ENCODE measurements around the gene RAB44. TPM values are rescaled to one million over a fixed set of nuclear protein-coding genes. Genes with fewer than 3 reads are reported as not detected.

The RAB44 gene
- total and polyA plus RNA-seq, 2 of the 13 experiments (the other 11 are each of a cell fraction or from before 2014, with no cell fraction given): not detected

- TF ChIP-seq ZNF878 (CRISPR knock-in tag; IDR thresholded peaks at IDR 0.05): peak; percentile 98
- no peak; the same call in 1 of the 2 replicates for TF ChIP-seq PAF1 (CRISPR knock-in tag; IDR thresholded peaks at IDR 0.05)
- TF ChIP-seq ZNF703 (CRISPR knock-in tag; IDR thresholded peaks at IDR 0.05; ENCODE audit: borderline replicate concordance): peak; percentile 67; the same call in 1 of the 2 replicates
- TF ChIP-seq ZNF598 (CRISPR knock-in tag; IDR thresholded peaks at IDR 0.05; ENCODE audit: borderline replicate concordance): no peak
- peak; percentile 90 for TF ChIP-seq ZNF264 (CRISPR knock-in tag; IDR thresholded peaks at IDR 0.05)
- peak; percentile 94 for TF ChIP-seq MED8 (CRISPR knock-in tag; IDR thresholded peaks at IDR 0.05; ENCODE audit: insufficient replicate concordance)
- TF ChIP-seq ZNF737 (CRISPR knock-in tag; IDR thresholded peaks at IDR 0.05; ENCODE audit: borderline replicate concordance): no peak
- no peak for TF ChIP-seq PHB2 (IDR thresholded peaks at IDR 0.05; ENCODE audit: partially characterized antibody)
- TF ChIP-seq, protein P1, sequence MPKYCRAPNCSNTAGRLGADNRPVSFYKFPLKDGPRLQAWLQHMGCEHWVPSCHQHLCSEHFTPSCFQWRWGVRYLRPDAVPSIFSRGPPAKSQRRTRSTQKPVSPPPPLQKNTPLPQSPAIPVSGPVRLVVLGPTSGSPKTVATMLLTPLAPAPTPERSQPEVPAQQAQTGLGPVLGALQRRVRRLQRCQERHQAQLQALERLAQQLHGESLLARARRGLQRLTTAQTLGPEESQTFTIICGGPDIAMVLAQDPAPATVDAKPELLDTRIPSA (CRISPR knock-in tag; IDR thresholded peaks at IDR 0.05; ENCODE audit: borderline replicate concordance): no peak
- TF ChIP-seq ZNF567 (CRISPR knock-in tag; IDR thresholded peaks at IDR 0.05; ENCODE audit: borderline replicate concordance): peak; percentile 97
- TF ChIP-seq CCAR2 (optimal IDR thresholded peaks at IDR 0.05; ENCODE audit: low read depth, low read length): no peak
- peak; percentile 98 for TF ChIP-seq HDAC2 (CRISPR knock-in tag; IDR thresholded peaks at IDR 0.05)
- peak; percentile 61; the same call in 1 of the 2 replicates for TF ChIP-seq ZNF460 (CRISPR knock-in tag; IDR thresholded peaks at IDR 0.05; ENCODE audit: borderline replicate concordance)
- no peak for TF ChIP-seq ZNF546 (CRISPR knock-in tag; conservative IDR thresholded peaks at IDR 0.05)
- TF ChIP-seq TEAD2 (CRISPR knock-in tag; IDR thresholded peaks at IDR 0.05): no peak
- peak; percentile 95; the same call in 1 of the 2 replicates for TF ChIP-seq KLF11 (CRISPR knock-in tag; IDR thresholded peaks at IDR 0.05)
- TF ChIP-seq ZNF441 (CRISPR knock-in tag; IDR thresholded peaks at IDR 0.05; ENCODE audit: borderline replicate concordance): peak; percentile 83; the same call in 1 of the 2 replicates
- peak; percentile 79; the same call in 1 of the 2 replicates for TF ChIP-seq ZFP41 (CRISPR knock-in tag; IDR thresholded peaks at IDR 0.05; ENCODE audit: borderline replicate concordance)
- TF ChIP-seq FLYWCH1 (CRISPR knock-in tag; IDR thresholded peaks at IDR 0.05): no peak
- no peak; the same call in 1 of the 2 replicates for TF ChIP-seq NFYC (CRISPR knock-in tag; IDR thresholded peaks at IDR 0.05)
- TF ChIP-seq ZNF101 (CRISPR knock-in tag; IDR thresholded peaks at IDR 0.05; ENCODE audit: borderline replicate concordance, low read depth): no peak
- no peak for TF ChIP-seq ZNF775 (CRISPR knock-in tag; IDR thresholded peaks at IDR 0.05; ENCODE audit: borderline replicate concordance)
- TF ChIP-seq ARNT2 (CRISPR knock-in tag; IDR thresholded peaks at IDR 0.05; ENCODE audit: low read depth): peak; percentile 95
- TF ChIP-seq NFAT5 (CRISPR knock-in tag; IDR thresholded peaks at IDR 0.05): peak; percentile 49; the same call in 1 of the 2 replicates
- peak; percentile 61; the same call in 1 of the 2 replicates for TF ChIP-seq ADNP (CRISPR knock-in tag; IDR thresholded peaks at IDR 0.05)
Observed at GRCh38 chr6:36666826-36667591, 30.6 kb upstream of the RAB44 start (continued).
